Motor neuron (in vitro differentiated cells): ENCODE data around the gene PPP1R2B. TPM values are rescaled to one million over a fixed set of nuclear protein-coding genes. Genes with fewer than 3 reads are reported as not detected.

ENCODE experiments used
- ATAC-seq, 8 experiments: fragments of 200-7000 bp; cut with Tn5 transposase; replicated peaks in 6 of 8; 2 replicates each; pipeline ENCODE4 v1.8.0; 2021; ENCODE audit warnings: mild to moderate bottlenecking in 8 of 8, moderate library complexity in 8 of 8
- H3K27ac ChIP-seq, 2 donors: fragments of 250-450 bp; sonication (Bioruptor Pico); 2 replicates each; pipeline ENCODE4 v1.9.0; 2021; ENCODE audit warnings: antibody characterized with exemption in 2 of 2, mild to moderate bottlenecking in 2 of 2, moderate library complexity in 1 of 2
- H3K4me1 ChIP-seq, 2 donors: fragments of 250-450 bp; sonication (Bioruptor Pico); replicated peaks in 1 of 2; 2 replicates each; pipeline ENCODE4 v1.6.1; 2021; ENCODE audit warnings: antibody characterized with exemption in 2 of 2, mild to moderate bottlenecking in 2 of 2, moderate library complexity in 1 of 2
- H3K4me3 ChIP-seq, 5 donors: fragments of 250-450 bp; sonication (Bioruptor Pico); 2 replicates each; pipeline ENCODE4 v1.9.0; 2021; ENCODE audit warnings: antibody characterized with exemption in 5 of 5, mild to moderate bottlenecking in 5 of 5, moderate library complexity in 4 of 5
- WGBS, 10 experiments: fragments of 450-650 bp; shearing (Covaris generic); methylation state at CpG; one replicate each; pipeline ENCODE4 v1.0.0; 2022; 5-methylcytosine and 5-hydroxymethylcytosine counted together
- in situ Hi-C, 9 experiments: fragments of 400-800 bp; cut with MboI; loops; one replicate each; pipeline ENCODE4 v1.15.0; 2021; ENCODE audit warnings: low sequenced_read_pairs in 9 of 9, low pct_unique_long_range_greater_than_20kb in 2 of 9; ENCODE audit not compliant: unreplicated experiment in 9 of 9
- total RNA-seq, 8 experiments: library from RNA; unstranded; fragments of 300-600 nt; gene quantifications; 2 replicates each; pipeline versions ENCODE4 v1.2.3 to v1.2.4, GENCODE V29; 2022

Gene PPP1R2B
- total RNA-seq: under 1 TPM in 6 of 8 experiments, not detected in 2; 0.08 to 0.23 (median 0.16) TPM

DNA sequence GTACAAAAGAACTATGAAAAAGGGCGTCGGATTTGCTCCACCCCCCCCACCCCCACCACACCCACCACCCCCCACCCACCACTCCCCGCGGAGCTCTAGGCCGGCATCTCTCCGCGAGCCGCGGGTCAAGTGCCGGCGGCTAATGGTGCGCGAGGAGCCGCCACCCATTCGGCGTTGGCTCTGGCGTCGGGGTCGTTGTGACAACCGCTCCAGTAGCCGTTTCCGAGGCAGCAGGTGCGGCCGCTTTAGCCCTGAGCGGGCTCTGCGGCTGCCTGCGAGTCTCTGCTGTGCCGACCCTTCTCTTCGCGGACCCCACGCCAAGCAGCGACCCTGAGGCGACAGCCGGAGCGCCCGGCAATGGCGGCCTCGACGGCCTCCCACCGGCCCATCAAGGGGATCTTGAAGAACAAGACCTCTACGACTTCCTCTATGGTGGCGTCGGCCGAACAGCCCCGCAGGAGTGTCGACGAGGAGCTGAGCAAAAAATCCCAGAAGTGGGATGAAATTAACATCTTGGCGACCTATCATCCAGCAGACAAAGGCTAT, at the start of gene PPP1R2B:
Gene PPP1R2B (plus strand): TSS at position 90 of the 546 bp plus-strand sequence. CDS start 268 bp downstream, at position 358.
- H3K27ac ChIP-seq: no peak within 1 kb of the TSS
- in situ Hi-C loops: no loop called here
- WGBS, 10 experiments: 0 to 98% (median 94%) methylated on average over 1 to 21 of the region's 48 CpGs; no CpG with 5 or more reads in 5 of the 10 experiments
- no peak within 1 kb of the TSS for H3K4me3 ChIP-seq
- H3K4me1 ChIP-seq: no peaks in the 10 kb centered on the region
- no peak for ATAC-seq

DNA sequence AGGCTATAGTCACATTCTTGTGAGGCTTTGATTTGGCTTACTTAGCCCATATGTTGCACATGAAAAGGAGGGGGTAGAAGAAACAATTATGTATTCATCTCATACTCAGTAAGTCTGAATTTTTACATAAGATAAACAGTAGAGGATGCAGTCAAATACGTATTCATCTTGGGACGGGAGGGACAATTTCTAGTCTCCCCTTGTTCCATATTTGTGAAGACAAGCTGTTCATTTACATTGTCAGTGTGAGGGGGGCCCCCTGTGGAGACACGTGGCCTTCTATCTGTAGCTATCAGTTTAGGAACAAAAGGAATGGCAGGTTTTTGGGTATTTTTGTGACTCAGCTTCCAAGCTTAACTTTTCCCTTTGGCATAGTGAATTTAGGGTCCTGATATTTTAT, 49.2 kb upstream of the PPP1R2B start:
- in situ Hi-C loops: loop anchor here in 4 of 9 experiments (25.0 kb wide), 3 partner anchors 464 to 864 kb away; partner anchors contain the start of gene SGCD (in 2 of the 4)
- Histone ChIP-seq H3K4me3 (no peak overlapping the region), H3K27ac (no peak overlapping the region), H3K4me1 (peaks cover 9% of the 10 kb centered on the region in 2 donors)
- ATAC-seq: peak in 4 of 8 experiments; percentile 29 to 83 (median 40)
- WGBS, 10 experiments: 0 to 37% (median 15%) methylated on average over 1 to 3 of the region's 3 CpGs; no CpG with 5 or more reads in 1 of the 10 experiments

DNA sequence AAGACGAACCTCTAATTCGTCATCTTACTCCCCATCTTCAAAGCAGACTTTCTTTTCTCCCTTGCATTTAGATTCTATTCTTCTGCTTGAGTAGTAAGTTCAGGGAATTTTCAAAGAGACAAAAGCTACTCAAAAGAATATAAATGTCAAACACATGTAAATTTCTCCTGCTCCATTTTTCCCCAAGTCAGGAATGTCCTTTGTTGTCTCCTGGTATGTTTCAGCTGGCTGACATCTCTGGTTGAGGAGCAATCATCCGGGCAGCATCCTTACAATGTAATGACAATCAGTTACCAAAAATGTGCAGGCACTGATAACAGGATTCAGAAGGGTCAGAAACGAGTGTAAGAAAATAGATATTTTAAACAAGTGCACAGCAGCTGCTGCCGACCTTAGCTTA, 47.6 kb upstream of the PPP1R2B start:
- Histone ChIP-seq H3K4me3 (no peak overlapping the region), H3K4me1 (peaks cover 9% of the 10 kb centered on the region in 2 donors), H3K27ac (no peak overlapping the region)
- peak in 1 of 8 experiments; percentile 26 for ATAC-seq
- in situ Hi-C loops: loop anchor here in 4 of 9 experiments (25.0 kb wide), 3 partner anchors 465 to 865 kb away; partner anchors contain the start of gene SGCD (in 2 of the 4)
- WGBS, 10 experiments: 0 to 93% (median 25%) methylated on average over 3 to 5 of the region's 5 CpGs; no CpG with 5 or more reads in 1 of the 10 experiments

DNA sequence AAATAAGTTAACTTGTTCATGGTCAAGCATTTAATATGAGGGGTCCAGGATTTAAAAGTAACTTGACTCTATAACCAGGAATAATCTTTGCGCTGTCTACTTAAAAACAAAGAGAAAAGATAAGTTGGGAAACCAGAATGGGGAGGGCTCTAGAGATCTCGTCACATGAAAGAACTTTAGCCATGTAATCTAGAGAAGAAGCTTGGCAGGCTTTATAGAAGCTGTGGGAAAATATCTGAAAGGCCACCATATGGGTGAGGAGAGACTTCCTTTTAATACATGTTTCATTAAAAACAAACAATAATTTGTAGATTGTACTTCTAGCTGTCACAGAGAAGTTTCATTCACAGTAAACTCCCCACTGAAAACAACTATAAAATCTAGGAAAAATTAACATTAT, 46.7 kb upstream of the PPP1R2B start:
- Histone ChIP-seq H3K27ac (no peak overlapping the region), H3K4me3 (no peak overlapping the region), H3K4me1 (peaks cover 9% of the 10 kb centered on the region in 2 donors)
- WGBS, 10 experiments: 32 to 100% (median 86%) methylated on average over 1 to 2 of the region's 2 CpGs
- in situ Hi-C loops: loop anchor here in 4 of 9 experiments (25.0 kb wide), 3 partner anchors 466 to 866 kb away; partner anchors contain the start of gene SGCD (in 2 of the 4)
- no peak for ATAC-seq

DNA sequence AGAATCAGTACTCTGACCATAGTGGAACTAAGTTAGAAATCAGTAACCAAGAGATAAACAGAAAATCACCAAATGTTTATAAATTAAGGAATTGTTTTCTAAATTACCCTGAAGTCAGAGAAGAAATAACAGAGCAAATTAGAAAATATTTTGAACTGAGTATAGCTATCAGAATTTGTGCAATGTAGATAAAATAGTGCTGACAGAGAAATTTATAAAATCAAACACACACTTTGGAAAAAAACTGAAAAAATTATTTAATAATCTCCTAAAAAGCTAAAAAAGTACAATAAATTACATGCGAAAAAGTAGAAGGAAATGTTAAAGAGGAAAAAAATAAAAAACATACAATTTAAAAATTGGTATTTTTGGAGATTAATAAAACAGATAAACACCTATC, 37.1 kb upstream of the PPP1R2B start:
- in situ Hi-C loops: loop anchor here in 4 of 9 experiments (25.0 kb wide), 3 partner anchors 476 to 876 kb away; partner anchors contain the start of gene SGCD (in 2 of the 4)
- Histone ChIP-seq H3K4me3 (no peak overlapping the region), H3K4me1 (no peaks in the 10 kb centered on the region), H3K27ac (no peak overlapping the region)
- no peak for ATAC-seq
- WGBS, 10 experiments: 91 to 100% (median 96%) methylated on average over 1 of the region's 1 CpG; no CpG with 5 or more reads in 1 of the 10 experiments

DNA sequence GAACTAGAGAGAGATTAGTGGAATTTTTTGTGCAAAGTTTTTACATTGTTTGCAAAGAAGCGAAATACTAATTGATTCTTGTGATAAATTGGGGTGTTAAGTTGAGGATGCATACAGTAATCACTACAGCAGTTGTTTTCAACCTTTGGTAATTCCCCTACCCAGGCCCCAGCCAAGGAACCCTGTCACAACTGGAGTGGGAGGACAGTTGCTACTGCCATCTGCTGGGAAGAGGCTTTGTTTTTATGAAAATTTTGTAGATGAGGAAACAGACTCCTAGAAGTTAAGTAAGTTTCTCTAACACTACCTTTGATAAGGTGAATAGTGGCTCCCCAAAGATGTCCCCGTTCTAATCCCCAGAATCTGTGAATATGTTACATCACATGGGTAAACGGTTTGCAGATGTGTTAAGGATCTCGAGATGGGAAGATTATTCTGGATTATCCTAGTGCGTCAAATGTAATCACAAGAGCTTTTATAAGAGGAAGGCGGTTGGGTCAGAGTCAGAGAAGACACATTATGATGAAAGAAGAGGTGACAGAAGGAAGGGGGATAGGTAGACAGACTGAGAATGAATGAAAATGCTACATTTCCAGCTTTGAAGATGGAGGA, 34.0 kb upstream of the PPP1R2B start:
- Histone ChIP-seq H3K27ac (no peak overlapping the region), H3K4me1 (no peaks in the 10 kb centered on the region), H3K4me3 (no peak overlapping the region)
- WGBS, 10 experiments: 16 to 92% (median 70%) methylated on average over 1 to 5 of the region's 6 CpGs; no CpG with 5 or more reads in 1 of the 10 experiments
- in situ Hi-C loops: loop anchor here in 4 of 9 experiments (25.0 kb wide), 3 partner anchors 479 to 879 kb away; partner anchors contain the start of gene SGCD (in 2 of the 4)
- ATAC-seq: peak in 3 of 8 experiments; percentile 44 to 56 (median 53)

DNA sequence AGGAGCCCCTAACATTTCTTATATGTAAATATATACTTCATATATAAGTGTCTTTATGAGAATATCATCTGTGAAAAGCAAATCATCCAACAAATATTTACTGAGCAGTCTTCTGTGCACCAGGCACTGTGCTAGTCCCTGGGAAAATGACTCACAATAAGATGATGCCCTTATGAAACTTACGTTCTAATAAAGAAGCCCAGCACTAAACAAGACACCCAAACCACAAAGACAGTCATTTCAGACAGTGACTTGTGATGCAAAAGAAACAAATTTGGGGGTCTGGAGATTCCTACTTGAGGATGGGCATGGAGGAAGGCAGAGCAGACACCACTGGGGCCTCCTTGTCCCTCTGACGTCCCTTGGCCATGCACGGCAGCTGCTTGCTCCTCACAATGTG, 30.6 kb upstream of the PPP1R2B start:
- Histone ChIP-seq H3K4me3 (no peak overlapping the region), H3K4me1 (no peaks in the 10 kb centered on the region), H3K27ac (no peak overlapping the region)
- ATAC-seq: no peak
- 70 to 100% (median 80%) methylated on average over 1 to 3 of the region's 3 CpGs; no CpG with 5 or more reads in 3 of the 10 experiments for WGBS, 10 experiments
- in situ Hi-C loops: loop anchor here in 4 of 9 experiments (25.0 kb wide), 3 partner anchors 482 to 882 kb away; partner anchors contain the start of gene SGCD (in 2 of the 4)

DNA sequence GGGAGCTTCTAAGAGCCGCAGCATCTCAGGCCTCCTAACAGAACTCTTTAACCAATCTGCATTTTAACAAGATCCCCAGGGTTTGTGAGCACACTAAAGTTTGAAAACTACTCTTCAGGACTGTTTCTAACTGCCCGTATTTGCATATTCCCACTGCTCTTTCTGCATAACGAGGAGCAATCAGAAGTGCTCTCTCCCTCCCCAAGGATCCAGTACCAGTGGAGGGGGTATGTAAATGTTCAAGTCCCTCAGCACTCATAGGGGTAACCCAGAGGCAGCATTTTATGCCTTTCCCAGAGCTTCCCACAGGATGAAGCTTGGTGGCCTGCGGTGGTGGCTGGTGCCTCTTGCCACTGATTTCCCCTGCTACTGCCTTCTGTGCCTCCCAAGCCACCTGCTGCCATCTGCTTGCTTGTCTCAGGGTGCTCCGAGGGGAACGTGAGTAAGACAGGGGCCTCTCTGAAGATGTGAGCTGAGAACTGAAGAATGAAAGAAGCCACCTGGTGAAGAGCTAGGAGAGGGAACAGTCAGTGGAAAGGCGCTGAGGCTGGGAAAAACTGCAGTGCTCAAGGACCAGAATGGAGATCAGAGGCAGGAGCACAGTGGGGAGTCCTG, 30.0 kb upstream of the PPP1R2B start:
- in situ Hi-C loops: loop anchor here in 6 of 9 experiments (10.0 to 25.0 kb wide), 4 partner anchors 483 to 883 kb away; partner anchors contain the start of gene SGCD (in 2 of the 6)
- 30 to 100% (median 80%) methylated on average over 1 to 4 of the region's 7 CpGs; no CpG with 5 or more reads in 3 of the 10 experiments for WGBS, 10 experiments

DNA sequence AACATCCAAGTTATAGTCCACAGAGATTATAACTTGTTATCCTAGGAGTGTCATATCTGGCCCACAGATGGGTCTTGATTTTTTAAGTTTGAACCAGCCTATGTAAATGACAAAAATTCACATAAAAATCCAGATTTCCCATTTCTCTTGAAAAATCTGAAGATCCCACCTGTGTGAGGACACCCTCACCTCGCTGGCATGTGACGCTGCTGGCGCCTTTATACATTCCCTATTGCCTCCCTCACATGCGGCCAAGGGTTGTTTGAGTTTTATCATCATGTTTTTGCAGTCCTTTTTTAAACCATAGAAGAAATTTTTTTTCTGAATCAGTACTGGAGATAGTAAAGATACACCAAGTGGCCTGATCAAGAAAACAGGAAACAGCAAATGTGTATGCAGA, 25.9 kb upstream of the PPP1R2B start:
- Histone ChIP-seq H3K4me3 (no peak overlapping the region), H3K27ac (no peak overlapping the region), H3K4me1 (no peaks in the 10 kb centered on the region)
- WGBS, 10 experiments: 51 to 96% (median 90%) methylated on average over 1 to 4 of the region's 4 CpGs
- ATAC-seq: no peak
- in situ Hi-C loops: loop anchor here in 6 of 9 experiments (10.0 to 25.0 kb wide), 4 partner anchors 487 to 887 kb away; partner anchors contain the start of gene SGCD (in 2 of the 6)

More for the DNA sequence above, 30.0 kb upstream of the PPP1R2B start:
- no peaks in the 10 kb centered on the region for H3K4me1 ChIP-seq
- H3K27ac ChIP-seq: no peak overlapping the region
- ATAC-seq: no peak
- H3K4me3 ChIP-seq: no peak overlapping the region

DNA sequence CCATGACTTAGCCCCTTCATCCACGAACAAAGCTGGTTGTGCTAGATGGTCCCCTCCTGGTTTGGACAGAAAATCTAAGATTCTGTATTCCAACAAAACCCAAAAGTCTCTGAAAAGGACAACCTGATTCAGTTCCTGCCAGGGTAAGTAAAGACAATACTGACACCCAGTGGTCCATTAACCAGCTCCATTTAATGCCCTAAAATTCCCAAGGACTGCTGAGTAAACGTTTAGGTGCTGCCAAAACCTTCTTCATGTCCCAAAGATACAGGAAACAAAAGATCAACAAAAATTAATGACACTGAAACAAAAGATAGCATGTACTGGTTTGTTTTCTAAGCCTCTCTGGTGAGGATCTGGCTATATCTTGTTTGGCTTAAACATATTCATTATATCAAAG, 25.3 kb upstream of the PPP1R2B start:
- Histone ChIP-seq H3K4me1 (no peaks in the 10 kb centered on the region), H3K27ac (no peak overlapping the region), H3K4me3 (no peak overlapping the region)
- WGBS, 10 experiments: 0 to 25% (median 11%) methylated on average over 1 to 2 of the region's 2 CpGs; no CpG with 5 or more reads in 2 of the 10 experiments
- peak in 4 of 8 experiments; percentile 41 to 78 (median 58) for ATAC-seq
- in situ Hi-C loops: loop anchor here in 7 of 9 experiments (10.0 to 25.0 kb wide), 6 partner anchors 288 to 1687 kb away; partner anchors contain the start of genes SGCD (in 2 of the 7) and HAVCR2 (in 1 of the 7)

DNA sequence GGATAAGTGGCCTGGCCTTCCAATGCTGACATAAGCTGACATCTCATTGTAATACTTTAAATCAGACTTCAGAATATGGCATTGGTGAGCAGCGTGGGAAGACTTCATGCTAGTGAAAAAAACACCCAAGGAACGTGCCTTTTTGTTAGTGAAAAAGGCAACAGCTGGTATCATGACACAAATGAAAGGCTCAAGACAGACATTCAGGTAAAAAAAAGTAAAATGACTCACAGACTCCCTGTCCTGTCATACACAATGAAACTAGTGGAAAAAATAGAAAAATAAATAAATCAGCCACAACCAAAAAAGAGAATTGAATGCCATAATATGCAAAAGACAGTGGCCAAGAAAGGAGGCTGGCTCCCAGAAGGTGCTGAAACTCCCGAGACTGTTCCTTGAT, 24.4 kb upstream of the PPP1R2B start:
- Histone ChIP-seq H3K27ac (no peak overlapping the region), H3K4me1 (no peaks in the 10 kb centered on the region), H3K4me3 (no peak overlapping the region)
- in situ Hi-C loops: loop anchor here in 4 of 9 experiments (10.0 to 25.0 kb wide), 3 partner anchors 287 to 1688 kb away; partner anchors contain the start of gene HAVCR2 (in 1 of the 4)
- no peak for ATAC-seq
- 30 to 86% (median 54%) methylated on average over 2 to 3 of the region's 3 CpGs; no CpG with 5 or more reads in 1 of the 10 experiments for WGBS, 10 experiments

DNA sequence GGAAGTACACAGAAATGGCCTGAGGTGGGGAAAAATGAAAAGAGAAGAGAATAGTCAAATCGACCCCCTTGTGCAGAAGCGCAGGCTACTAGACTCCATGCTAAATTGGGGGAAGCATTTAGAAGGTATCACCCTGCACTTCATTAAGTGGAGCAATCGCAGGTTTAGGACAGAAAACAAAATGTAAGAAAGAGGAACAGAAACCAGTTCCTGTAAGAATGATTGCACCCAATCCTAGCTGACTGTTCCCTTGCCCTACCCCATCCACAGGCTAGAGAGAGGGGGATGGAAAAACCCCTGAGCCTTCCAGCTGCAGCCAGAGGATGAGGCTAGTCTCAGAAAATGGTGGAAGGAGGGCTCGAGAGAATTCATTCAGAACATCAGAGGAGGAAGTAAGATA, 23.9 kb upstream of the PPP1R2B start:
- H3K4me3 ChIP-seq: no peak overlapping the region
- no peak overlapping the region for H3K27ac ChIP-seq
- in situ Hi-C loops: loop anchor here in 4 of 9 experiments (10.0 to 25.0 kb wide), 3 partner anchors 286 to 1689 kb away; partner anchors contain the start of gene HAVCR2 (in 1 of the 4)
- H3K4me1 ChIP-seq: no peaks in the 10 kb centered on the region
- no peak for ATAC-seq
- 61 to 100% (median 89%) methylated on average over 1 to 4 of the region's 4 CpGs for WGBS, 10 experiments
